ENCODE data around the gene GSTA3.

DNA sequence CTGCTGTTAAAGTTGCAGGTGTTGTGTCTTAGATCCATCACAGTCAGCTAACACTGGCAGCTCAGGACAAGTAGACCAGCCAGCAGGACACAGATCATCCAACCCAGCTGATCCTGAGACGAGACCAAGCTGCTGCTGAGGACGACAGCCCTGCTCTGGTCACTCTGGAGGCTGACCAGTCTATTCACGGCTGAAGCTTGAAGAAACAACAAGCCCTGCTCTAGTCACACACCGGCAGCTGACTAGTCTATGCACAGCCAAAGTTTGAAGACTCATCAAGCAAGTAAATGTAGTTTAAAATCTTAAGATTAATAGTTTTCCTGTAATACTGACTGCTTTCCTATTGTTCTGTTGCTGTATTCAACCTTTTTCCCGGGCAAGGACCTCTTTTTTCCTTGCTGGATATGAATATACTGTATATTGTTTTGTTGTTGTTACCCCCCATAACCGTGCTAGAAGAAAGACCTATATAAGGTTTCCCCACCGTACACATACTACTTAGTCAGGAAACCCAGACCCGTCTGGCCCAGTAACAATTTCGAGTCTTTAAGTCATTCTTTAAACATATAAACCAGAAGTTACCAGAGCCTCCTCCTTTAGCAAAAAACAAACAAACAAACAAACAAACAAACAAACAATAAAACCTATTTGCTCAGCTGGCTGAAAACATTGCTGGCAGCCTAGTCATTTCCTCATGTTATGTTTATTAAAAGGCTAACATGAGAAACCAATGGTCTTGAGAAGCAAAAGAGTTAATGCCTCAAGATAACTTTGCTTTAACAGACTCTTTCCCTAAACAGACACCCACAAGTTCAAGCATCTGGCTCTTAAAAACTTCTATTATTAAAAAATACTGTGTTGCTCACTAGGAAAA is 16.7 kb upstream of the GSTA3 start:
- TF ChIP-seq POLR2AphosphoS5 (IDR thresholded peaks at IDR 0.05), result no peak
- TF ChIP-seq, protein P1, sequence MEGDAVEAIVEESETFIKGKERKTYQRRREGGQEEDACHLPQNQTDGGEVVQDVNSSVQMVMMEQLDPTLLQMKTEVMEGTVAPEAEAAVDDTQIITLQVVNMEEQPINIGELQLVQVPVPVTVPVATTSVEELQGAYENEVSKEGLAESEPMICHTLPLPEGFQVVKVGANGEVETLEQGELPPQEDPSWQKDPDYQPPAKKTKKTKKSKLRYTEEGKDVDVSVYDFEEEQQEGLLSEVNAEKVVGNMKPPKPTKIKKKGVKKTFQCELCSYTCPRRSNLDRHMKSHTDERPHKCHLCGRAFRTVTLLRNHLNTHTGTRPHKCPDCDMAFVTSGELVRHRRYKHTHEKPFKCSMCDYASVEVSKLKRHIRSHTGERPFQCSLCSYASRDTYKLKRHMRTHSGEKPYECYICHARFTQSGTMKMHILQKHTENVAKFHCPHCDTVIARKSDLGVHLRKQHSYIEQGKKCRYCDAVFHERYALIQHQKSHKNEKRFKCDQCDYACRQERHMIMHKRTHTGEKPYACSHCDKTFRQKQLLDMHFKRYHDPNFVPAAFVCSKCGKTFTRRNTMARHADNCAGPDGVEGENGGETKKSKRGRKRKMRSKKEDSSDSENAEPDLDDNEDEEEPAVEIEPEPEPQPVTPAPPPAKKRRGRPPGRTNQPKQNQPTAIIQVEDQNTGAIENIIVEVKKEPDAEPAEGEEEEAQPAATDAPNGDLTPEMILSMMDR (IDR thresholded peaks at IDR 0.05), result no peak
- TF ChIP-seq POLR2A (IDR thresholded peaks at IDR 0.05), result no peak
- no peak for TF ChIP-seq EP300 (IDR thresholded peaks at IDR 0.05; ENCODE audit: low read depth)

All from transverse colon (tissue), 4 donors.